ENCODE measurements around the gene STAT3. TPM values are rescaled to one million over a fixed set of nuclear protein-coding genes. Genes with fewer than 3 reads are reported as not detected.
"Not testable (repeated sequence)": the region's sequence is repeated elsewhere in the genome, so short reads cannot be mapped to it uniquely, and the experiment has no call there.

The STAT3 gene
- total RNA-seq, 2 experiments from 2014 or later = 276 to 286 TPM

- H3K9me3 Mint-ChIP-seq; ATAC-seq; H3K4me3 Mint-ChIP-seq; DNase-seq; H3K27me3 Mint-ChIP-seq; H3K27ac Mint-ChIP-seq; intact Hi-C loops (cut with micrococcal nuclease): not testable (repeated sequence)
- peaks cover 62% of the 10 kb centered on the region for H3K36me3 Mint-ChIP-seq (ENCODE audit: low read depth)
- peaks cover 30% of the 10 kb centered on the region for H3K4me1 Mint-ChIP-seq (ENCODE audit: low read depth)
- ChIA-PET POLR2A (interaction anchor here (1.6 kb wide), 1 partner anchor 8 kb away, joined by 5 read pairs; no protein-coding TSS in a partner anchor), CTCF (interaction anchor here (1.0 kb wide), 1 partner anchor 75 kb away, joined by 4 read pairs; no protein-coding TSS in a partner anchor)
Measured at GRCh38 chr17:42297775-42298174, 90.5 kb downstream of the STAT3 start.

- H3K9me3 Mint-ChIP-seq = no peaks in the 10 kb centered on the region
- H3K4me3 Mint-ChIP-seq = no peak overlapping the region
Measured at GRCh38 chr17:42296012-42296411, 92.2 kb downstream of the STAT3 start.

DNA sequence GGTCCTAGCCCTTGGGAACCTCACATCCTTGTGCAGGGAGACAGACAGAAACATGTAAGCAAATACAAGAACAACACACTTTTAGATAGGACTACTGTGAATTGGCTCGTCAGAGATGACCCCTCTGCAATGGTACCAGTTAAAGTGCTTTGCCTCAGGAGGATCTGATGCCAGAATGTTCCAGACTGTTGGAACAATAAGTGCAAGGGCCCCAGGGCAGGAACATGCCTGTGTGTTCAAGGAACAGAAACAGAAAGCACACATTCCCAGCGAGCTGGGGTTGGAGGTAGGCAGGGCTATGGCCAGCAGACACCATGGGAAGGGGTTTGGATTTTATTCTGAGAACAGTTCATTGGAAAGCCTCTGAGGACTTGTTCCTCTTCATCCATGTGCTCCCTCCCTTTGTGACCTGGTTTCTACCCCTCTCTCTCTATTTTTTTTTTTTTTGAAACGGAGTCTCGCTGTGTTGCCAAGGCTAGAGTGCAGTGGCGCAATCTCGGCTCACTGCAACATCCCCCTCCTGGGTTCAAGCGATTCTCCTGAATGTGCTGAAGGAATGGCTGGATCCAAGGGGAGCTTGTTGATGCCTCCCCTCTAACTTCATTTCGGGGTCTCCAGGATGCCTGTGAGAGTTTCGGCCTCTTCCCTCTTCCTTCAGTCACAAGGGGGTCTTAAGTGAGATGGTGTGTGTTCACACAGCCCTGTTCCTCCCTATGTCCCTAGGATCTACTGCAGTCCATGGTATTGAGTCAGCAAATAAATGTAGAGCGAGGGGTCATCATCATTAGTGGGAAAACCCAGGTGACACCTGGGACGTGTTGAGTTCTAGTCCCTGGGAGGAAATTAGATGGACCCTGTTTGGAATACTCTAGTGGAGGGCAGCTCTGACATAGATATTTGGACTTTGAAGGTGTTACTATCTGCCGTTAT is 93.5 kb downstream of the STAT3 start:
- Mint-ChIP-seq H3K4me3 (no peak overlapping the region), H3K27ac (peak overlapping the region; percentile 74), H3K9me3 (no peaks in the 10 kb centered on the region), H3K36me3 (ENCODE audit: low read depth) (peaks cover 71% of the 10 kb centered on the region), H3K4me1 (ENCODE audit: low read depth) (peaks cover 40% of the 10 kb centered on the region), H3K27me3 (no peaks in the 10 kb centered on the region)
- intact Hi-C loops (cut with micrococcal nuclease) = no loop called here
- ChIA-PET POLR2A (interaction anchor here (0.7 to 10.6 kb wide), 7 partner anchors 10 to 108 kb away, joined by 3 to 136 read pairs (median 3); no protein-coding TSS in a partner anchor), CTCF (interaction anchor here (1.0 to 2.0 kb wide), 3 partner anchors 28 to 72 kb away, joined by 6 read pairs; no protein-coding TSS in a partner anchor)
- TF ChIP-seq CTCF (IDR thresholded peaks at IDR 0.05) = no peak
- no peak for ATAC-seq
- DNase-seq = no peak

More at GRCh38 chr17:42296012-42296411, 92.2 kb downstream of the STAT3 start:
- no peak for DNase-seq
- H3K4me1 Mint-ChIP-seq (ENCODE audit: low read depth) = peaks cover 29% of the 10 kb centered on the region
- no peaks in the 10 kb centered on the region for H3K27me3 Mint-ChIP-seq
- ATAC-seq = no peak
- no peak for TF ChIP-seq CTCF (IDR thresholded peaks at IDR 0.05)
- POLR2A ChIA-PET = interaction anchor here (1.0 to 10.6 kb wide), 5 partner anchors 8 to 90 kb away, joined by 3 to 136 read pairs (median 3); no protein-coding TSS in a partner anchor
- no peak overlapping the region for H3K27ac Mint-ChIP-seq
- CTCF ChIA-PET = interaction anchor here (0.6 to 2.0 kb wide), 4 partner anchors 13 to 107 kb away, joined by 3 to 6 read pairs (median 5); no protein-coding TSS in a partner anchor
- H3K36me3 Mint-ChIP-seq (ENCODE audit: low read depth) = peaks cover 62% of the 10 kb centered on the region
- intact Hi-C loops (cut with micrococcal nuclease) = no loop called here

DNA sequence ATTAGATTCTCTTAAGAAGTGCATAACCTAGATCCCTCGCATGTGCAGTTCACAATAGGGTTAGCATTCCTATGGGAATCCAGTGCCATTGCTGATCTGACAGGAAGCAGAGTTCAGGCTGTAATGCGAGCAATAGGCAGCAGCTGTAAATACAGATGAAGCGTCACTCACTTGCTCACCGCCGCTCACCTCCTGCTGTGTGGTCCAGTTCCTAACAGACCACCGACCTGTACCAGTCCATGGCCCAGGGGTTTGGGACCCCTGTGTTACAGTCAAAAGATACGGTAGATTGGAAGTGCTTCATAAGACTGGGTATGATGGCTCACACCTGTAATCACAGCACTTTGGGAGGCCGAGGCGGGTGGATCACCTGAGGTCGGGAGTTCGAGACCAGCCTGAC is 97.1 kb downstream of the STAT3 start:
- H3K36me3 Mint-ChIP-seq (ENCODE audit: low read depth) = peaks cover 67% of the 10 kb centered on the region
- CTCF ChIA-PET = interaction anchor here (1.6 to 3.2 kb wide), 2 partner anchors 19 to 68 kb away, joined by 5 to 32 read pairs; no protein-coding TSS in a partner anchor
- intact Hi-C loops (cut with micrococcal nuclease) = no loop called here
- peak overlapping the region; percentile 80 for H3K4me3 Mint-ChIP-seq
- TF ChIP-seq CTCF (IDR thresholded peaks at IDR 0.05) = no peak
- no peak for ATAC-seq
- no peaks in the 10 kb centered on the region for H3K27me3 Mint-ChIP-seq
- peak overlapping the region; percentile 92 for H3K27ac Mint-ChIP-seq
- no peaks in the 10 kb centered on the region for H3K9me3 Mint-ChIP-seq
- DNase-seq = no peak
- POLR2A ChIA-PET = interaction anchor here (1.0 to 10.6 kb wide), 4 partner anchors 13 to 97 kb away, joined by 3 to 136 read pairs (median 3); partner anchors contain the start of gene STAT3
- H3K4me1 Mint-ChIP-seq (ENCODE audit: low read depth) = peaks cover 49% of the 10 kb centered on the region

DNA sequence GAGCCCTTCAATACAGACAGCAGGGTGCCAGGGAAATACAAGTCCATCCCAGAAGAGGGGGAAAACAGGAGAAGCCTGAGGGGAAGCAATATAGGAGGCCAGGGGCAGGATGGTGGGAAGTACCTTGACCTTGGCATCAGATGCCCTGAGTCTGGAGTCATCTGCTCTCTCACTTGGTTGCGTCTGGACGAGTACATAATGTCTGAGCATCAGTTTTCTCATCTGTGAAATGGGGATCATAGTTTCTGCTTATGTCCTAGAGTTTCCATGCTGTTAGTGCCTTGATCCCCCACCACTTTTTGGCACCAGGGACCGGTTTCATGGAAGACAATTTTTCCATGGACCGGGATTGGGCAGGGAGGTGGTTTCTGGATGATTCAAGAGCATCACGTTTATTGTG is 97.7 kb downstream of the STAT3 start:
- peak overlapping the region; percentile 92 for H3K27ac Mint-ChIP-seq

More for the DNA sequence above, 97.7 kb downstream of the STAT3 start:
- DNase-seq = no peak
- peaks cover 64% of the 10 kb centered on the region for H3K36me3 Mint-ChIP-seq (ENCODE audit: low read depth)
- ChIA-PET POLR2A (interaction anchor here (1.2 to 10.6 kb wide), 7 partner anchors 8 to 98 kb away, joined by 3 to 136 read pairs (median 7); partner anchors contain the start of genes STAT3 and STAT5B), CTCF (interaction anchor here (1.0 to 3.2 kb wide), 4 partner anchors 18 to 109 kb away, joined by 3 to 32 read pairs (median 6); no protein-coding TSS in a partner anchor)
- intact Hi-C loops (cut with micrococcal nuclease) = no loop called here
- no peak for TF ChIP-seq CTCF (IDR thresholded peaks at IDR 0.05)
- no peaks in the 10 kb centered on the region for H3K9me3 Mint-ChIP-seq
- peaks cover 52% of the 10 kb centered on the region for H3K4me1 Mint-ChIP-seq (ENCODE audit: low read depth)
- no peaks in the 10 kb centered on the region for H3K27me3 Mint-ChIP-seq
- no peak for ATAC-seq
- peak overlapping the region; percentile 80 for H3K4me3 Mint-ChIP-seq

Measured in activated CD8-positive, alpha-beta T cell treated with anti-CD3 and anti-CD28 coated beads for 36 hours (primary cell).